NCI-H2171 (cell line): ENCODE results near the gene ADAM33.

ENCODE experiments used
- DNase-seq: peaks from one replicate; lab custom pipeline; 2025; lab: John Stamatoyannopoulos, UW

The ADAM33 gene, protein sequence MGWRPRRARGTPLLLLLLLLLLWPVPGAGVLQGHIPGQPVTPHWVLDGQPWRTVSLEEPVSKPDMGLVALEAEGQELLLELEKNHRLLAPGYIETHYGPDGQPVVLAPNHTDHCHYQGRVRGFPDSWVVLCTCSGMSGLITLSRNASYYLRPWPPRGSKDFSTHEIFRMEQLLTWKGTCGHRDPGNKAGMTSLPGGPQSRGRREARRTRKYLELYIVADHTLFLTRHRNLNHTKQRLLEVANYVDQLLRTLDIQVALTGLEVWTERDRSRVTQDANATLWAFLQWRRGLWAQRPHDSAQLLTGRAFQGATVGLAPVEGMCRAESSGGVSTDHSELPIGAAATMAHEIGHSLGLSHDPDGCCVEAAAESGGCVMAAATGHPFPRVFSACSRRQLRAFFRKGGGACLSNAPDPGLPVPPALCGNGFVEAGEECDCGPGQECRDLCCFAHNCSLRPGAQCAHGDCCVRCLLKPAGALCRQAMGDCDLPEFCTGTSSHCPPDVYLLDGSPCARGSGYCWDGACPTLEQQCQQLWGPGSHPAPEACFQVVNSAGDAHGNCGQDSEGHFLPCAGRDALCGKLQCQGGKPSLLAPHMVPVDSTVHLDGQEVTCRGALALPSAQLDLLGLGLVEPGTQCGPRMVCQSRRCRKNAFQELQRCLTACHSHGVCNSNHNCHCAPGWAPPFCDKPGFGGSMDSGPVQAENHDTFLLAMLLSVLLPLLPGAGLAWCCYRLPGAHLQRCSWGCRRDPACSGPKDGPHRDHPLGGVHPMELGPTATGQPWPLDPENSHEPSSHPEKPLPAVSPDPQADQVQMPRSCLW

DNA sequence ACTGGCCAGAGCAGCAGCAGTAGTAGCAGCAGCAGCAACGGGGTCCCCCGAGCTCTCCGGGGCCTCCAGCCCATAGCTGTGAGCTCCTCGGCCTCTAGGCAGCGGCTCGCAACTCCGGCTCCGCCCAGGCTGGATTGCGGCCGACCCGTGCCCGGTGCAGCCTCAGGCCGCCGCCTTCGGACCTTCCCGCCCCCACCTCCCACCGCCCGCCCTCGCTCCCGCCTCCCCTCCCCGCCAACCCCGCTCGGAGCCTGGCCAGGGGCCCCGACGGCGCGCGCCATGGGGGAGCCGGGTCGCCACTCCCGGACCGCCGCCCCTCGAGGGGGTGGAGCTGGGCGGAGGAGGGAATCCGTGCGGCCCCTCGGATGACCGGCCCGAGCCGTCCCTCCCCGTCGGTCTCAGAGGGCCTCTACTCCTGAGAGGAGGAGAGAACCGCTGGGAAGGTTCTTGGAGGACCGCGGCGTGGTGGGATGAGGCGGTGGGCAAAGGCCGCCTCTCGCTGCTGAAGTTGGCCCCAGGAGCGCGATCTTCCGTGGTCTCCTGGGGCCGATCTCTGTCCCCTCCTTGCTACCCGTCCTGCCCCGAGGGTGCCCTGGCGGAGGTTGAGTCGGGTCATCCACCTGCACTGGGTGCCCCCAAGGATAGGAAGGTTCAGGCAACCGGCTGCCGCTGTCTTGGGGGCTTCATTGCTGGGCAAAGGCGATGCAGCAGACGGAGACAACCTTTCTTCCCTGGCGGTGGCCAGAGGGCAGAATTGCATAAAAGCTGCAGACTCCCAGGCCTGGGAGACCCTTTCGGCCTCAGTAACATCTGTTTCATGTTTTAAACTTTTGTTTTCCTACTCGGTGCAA, at the start of gene ADAM33:
ADAM33 (minus strand) TSS at position 80 of the 851 bp plus-strand sequence; CDS start at position 74, 6 bp downstream.
- no peak for DNase-seq

DNA sequence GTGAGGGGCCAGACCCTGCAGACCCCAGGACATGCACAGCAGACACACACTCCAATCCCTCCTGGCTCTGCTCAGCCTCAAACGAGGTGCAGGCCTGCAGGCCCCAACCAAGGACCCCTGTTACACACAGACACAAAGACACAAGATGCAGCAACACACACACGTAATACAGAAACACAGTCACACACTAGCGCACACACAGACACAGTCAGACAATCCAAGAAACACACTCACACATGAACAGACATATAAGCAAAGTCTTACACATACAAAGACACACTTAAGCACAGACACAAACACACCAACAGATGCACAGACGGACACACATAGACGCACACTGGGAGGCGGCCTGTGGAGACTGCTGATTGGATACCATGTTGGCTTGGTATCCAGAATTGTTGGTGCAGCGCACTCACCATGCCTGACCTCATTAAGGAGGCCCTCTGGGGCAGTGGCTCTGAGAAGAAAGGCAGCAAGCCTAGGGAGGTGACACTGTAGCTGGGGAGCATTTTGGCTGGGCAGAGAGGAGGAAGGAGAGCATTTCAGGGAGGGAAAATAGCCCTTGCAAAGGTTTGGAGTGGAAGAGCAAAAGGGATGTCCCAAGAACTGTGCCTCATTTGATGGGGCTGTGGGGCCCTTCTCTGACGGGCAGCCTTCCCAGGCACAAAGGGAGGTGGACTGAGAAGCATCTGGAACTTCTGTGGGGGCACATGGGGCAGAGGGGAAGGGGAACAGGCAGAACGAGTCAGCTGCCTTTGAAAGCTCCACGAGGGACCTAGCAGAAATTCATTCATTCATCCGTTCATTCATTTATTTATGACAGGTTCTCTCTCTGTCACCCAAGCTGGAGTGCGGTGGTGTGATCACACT, 49.2 kb upstream of the ADAM33 start:
- no peak for DNase-seq

DNA sequence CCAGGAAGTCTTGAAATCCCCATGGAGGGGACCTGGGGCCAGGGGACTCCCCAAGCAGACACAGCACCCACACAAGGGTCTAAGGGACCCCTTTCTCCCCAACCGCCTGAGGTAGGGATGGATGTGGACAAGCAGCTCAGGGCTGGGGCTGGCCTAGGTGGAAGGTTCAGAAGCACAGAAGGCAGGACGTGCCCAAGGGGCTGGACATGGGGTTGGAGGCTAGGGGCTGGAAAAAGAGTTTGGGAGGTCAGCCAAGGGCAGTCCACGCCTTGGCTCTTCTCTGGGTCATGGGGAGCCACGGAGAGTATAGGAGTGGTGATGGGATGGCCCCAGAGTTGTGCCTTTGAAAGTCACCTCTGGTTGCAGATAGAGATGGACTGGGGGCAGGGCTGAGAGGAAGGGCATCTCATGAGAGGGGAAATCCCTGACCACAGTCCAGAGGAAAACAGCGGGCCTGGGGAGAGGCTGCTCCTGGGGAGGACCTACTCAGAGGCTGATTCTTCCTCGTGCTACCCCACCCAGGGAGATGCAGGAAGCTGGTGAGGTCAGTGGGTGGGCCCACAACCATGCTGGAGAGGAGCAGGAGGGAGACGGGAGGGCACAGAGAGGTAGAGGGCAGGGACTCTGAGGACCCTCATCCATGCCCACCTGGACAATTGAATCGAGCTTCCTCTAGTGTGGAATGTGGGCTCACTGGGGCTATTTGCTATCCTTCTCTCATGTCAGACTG, 48.2 kb upstream of the ADAM33 start:
- no peak for DNase-seq

DNA sequence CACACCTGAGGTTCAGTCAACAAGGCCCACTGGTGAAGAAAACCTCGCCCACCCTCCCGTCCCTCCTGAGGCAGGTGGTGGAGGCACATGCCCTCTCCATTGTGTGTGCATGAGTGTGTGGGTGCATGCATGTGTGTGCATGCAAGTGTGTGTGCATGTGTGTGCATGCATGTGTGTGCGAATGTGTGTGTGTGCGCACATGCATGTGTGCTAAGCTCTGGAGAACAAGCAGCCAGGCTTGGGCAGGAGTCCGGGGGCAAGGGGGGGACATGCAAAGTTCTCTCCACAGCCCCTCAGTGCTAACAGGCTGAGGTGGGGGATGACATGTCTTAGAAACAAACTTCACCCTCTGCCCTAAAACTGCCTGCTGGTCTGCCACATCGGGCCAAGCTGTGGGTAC, 47.6 kb upstream of the ADAM33 start:
- DNase-seq, result no peak

DNA sequence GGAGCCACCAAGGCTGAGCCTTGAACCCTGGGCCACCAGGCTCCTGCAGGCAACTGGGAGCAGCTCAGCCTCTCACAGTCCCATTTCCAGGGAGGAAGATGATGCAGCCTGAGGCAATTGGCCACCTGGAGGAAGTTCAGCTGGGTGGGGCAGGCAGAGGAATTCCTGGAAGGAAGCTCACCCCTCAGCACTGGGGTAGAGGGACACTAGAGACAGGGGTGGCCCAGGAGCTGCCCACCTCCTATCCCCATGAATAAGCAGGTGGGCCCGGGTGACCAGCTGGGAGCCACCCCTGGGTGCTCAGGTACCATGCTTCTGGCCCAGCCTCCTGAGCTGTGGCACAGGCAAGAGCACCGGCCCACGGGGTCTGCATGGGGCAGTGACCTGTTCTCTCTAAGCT, 47.1 kb upstream of the ADAM33 start:
- DNase-seq, result no peak

DNA sequence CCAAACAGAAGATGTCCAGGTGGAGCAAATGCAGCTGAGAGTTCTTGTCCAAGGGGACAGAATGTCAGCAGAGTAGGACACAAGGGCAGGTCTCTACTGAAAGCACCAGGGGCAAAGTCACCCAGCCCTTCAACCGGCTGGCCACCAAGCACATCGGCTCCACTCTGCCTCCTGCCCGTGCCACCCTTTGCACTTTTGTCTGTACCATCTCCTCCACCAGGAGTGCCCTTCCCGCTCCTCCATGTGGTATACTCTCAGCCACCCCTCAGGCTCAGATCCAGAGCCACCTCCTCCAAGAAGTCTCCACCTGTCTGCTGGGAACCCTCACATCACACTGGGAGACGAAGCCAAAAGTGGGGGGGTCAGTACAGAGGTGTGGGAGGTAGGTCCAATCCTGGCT, 46.5 kb upstream of the ADAM33 start:
- no peak for DNase-seq

DNA sequence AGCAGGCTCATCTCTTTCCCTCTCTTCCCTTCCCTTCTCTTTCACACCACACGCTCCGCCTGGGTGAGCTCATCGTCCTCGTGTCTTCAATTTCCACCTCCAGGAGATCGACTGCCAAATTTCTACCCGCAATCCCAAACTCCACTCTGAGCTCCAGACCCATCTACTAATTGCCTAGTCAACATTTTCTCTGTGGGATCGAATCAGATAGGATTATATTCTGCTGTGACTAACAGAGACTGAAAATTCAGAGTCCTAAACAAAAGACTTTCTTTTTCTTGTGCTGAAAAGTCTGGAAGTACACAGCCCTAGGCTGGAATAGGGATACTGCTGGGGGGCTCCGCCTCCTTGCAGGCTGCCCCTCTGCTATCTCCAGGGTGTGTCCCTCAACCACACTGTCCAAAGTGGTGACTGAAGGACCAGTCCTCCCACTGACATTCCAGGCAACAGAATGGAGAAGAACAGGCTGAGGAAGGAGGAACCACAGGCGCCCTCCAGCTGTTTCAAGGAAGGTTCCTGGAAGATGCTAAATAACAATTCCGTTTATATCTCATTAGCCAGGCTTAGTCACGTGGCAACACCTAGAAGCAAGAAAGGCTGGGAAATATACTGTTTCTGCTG, 45.7 kb upstream of the ADAM33 start:
- no peak for DNase-seq

DNA sequence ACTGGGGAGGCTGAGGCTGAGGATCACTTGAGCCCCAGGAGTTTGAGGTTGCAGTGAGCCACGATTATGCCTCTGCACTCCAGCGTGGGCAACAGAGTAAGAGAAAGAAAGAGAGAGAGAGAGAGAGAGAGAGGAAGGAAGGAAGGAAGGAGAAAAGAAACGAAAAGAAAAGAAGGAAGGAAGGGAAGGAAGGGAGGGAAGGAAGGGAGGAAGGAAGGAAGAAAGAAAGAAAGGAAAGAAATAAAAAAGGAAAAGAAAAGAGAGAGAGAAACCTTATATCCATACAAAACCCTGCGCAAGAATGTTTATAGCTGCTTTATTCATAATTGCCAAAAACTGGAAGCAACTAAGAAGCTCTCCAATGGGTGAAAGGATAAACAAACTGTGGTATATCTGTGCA, 42.5 kb upstream of the ADAM33 start:
- DNase-seq, result no peak

DNA sequence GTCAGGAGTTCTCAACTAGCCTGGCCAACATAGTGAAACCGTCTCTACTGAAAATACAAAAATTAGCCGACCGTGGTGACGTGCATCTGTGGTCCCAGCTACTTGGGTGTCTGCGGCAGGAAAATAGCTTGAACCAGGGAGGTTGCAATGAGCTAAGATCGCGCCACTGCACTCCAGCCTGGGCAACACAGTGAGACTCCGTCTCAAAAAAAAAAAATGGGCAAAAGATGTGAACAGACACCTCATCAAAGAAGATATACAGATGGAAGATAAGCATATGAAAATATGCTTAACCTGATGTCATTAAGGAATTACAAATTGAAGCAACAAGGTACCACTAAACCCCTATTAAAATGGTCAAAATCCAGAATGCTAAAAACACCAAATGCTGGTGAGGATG, 41.5 kb upstream of the ADAM33 start:
- no peak for DNase-seq

DNA sequence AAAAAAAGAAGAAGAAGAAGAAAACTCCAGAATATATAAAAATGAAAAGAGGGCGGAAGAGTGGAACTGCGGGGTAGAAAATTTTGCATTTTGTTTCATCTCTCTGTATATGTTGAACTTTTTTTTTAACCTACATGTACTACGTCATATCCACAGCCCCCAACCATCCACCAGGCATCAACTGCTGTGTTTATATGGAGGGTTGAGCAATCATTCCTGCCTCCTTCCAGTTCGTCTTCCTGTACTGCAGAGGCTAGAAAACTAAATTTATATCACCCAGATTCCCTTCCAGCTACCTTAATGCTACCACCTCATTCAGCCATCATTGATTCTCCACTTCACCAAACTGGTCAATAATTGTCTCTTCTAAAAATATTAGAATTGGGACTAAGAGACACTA, 40.1 kb upstream of the ADAM33 start:
- no peak for DNase-seq

DNA sequence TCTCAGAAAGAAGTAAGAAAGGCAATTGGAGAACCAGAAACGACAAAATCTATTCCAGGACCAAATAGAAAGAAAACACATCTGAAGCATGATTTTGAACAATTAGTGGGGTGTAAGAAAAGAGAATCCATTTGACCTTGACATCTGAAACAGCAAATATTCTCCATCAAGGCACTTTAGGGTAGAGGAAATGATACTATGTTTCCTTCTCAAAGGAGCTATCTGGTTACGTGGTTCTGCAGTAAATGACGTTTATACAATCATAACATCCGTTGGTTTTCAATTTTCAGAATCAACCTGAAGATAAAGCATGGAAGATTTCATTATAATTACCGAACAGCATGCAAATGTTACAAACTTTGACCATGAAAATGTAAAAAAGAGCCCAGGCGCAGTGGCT, 38.8 kb upstream of the ADAM33 start:
- DNase-seq, result no peak

DNA sequence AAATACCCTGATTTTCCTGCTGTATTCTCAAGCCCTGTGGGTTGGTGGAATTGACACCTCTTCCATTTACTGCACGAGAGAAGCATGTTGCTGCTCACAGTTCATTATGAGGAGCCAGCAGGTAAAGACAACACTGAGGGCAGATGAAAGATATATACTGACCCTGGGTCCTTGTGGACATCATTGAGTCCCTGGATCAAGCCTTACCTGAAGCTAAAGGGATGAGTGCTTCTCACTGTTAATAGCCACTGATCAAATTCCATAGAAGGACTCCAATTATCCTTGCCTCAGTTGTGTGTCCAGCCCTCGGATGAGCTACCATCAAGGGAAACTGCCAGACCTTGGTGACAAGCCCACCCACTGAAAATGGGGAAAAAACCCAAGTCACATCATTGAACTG, 38.3 kb upstream of the ADAM33 start:
- DNase-seq, result no peak

DNA sequence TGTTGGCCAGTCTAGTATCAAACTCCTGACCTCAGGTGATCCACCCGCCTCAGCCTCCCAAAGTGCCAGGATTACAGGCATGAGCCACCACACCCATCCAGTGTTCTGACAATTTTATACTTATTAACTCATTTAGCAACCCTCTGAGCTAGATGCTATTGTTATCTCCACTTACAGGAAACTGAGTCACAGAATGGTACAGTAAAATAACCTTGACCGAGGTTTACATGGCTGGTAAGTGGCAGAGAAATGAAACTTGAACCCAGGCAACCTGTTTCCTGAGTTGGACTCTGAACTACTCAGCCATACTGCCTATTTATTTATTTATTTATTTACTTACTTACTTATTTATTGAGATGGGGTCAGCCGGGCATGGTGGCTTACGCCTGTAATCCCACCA, 37.2 kb upstream of the ADAM33 start:
- no peak for DNase-seq

DNA sequence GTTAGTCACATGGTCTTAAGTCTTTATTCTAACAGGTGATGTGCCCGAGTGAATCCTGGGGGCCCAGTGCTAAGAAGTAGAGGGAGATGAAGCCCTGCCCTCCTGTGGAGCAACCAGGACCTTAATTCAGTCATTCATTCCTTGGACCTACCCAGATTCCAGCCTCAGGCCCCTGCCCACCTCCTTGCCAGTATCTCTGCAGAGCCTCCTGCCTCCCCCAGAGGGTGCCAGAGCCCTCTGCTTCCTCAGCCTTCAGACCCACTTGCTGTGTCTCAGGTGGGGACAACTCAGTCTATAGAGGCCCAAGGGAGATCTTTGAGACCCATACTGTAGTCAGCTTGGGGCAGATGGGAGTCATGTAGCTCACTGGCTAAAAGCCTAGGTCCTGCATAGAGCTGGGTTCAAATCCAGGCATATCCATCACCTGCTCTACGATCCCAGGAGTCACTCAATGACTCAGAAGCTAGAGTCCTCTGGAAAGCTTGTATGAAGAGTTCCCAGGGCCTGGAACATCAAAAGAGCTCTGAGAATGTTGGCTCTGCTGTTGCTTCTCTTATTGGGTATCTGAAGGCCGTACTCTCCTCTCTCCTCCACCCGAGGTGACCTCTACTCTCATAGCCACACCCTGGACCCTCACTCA, 34.5 kb upstream of the ADAM33 start:
- DNase-seq, result no peak

DNA sequence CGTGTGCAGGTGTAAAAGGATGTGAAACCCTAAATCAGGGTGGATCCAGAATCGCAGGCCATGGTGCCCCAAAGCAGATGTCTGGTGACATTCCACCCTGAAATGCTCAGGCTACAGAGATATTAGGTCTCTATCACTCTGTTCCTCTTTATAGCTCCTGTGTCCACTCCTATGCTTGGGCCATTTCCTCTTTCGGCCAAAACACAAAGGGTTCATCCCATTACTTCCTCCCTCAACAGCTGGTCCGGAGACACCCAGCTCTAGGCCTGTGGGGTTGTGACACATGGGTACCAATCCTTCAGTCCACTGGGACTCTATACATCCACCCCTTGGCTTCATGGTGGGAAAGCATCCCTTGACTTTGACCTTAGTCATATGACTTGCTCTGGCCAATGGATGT, 32.3 kb upstream of the ADAM33 start:
- DNase-seq, result no peak

DNA sequence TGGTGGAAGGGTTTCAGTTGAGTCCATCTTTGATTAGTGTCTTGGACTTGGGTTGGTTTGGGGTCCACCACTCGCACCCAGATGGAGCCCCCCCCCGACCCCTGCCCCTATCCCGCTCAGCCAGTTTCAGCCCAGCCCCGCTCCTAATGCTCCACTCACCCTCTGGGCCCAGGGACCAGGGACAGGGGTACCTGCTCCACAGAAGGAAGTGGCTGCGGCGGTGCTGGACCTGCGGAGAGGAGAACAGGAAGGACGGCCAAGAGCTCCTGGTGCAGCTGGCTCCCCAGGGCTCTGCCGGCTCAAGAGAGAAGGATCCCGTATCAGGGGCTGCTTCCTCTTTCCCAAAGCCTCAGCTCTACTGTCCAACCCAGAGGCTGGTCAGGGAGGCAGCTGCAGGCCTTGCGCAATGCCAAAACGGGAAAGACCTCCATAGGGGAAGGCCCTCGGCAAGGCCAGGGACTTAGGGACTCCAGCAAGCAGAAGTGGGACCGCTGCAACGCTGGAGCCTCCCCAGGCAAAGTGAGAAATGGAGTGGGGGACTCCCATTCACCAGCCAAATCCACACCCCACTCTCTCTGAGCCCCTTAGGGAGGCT, 30.6 kb upstream of the ADAM33 start, which contains the start of gene SIGLEC1:
SIGLEC1 (minus strand) TSS at position 322 of the 595 bp plus-strand sequence. CDS start 5,472 bp downstream, outside the sequence.
- DNase-seq, result no peak

DNA sequence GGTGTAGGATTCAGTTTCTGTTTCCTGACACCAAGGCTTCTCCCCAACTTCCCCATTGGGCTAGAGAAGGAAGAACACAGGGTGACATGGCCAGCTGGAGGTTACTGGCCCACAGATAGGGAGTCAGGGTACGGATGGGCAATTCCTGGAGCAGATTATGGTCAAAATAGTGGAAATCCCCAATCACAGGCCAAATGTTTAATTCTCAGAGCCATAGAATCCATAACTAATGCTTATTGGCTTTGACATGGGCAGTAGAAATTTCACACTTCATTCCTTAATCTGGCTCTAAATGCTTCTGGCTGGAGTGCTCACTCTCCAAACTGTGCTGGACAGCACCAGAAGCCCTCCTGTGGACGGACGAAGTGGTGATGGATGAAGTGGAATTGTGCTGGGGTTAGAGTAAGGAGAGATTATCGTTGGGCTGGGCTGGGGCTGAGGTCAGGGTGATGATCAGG, 29.7 kb upstream of the ADAM33 start:
- no peak for DNase-seq

DNA sequence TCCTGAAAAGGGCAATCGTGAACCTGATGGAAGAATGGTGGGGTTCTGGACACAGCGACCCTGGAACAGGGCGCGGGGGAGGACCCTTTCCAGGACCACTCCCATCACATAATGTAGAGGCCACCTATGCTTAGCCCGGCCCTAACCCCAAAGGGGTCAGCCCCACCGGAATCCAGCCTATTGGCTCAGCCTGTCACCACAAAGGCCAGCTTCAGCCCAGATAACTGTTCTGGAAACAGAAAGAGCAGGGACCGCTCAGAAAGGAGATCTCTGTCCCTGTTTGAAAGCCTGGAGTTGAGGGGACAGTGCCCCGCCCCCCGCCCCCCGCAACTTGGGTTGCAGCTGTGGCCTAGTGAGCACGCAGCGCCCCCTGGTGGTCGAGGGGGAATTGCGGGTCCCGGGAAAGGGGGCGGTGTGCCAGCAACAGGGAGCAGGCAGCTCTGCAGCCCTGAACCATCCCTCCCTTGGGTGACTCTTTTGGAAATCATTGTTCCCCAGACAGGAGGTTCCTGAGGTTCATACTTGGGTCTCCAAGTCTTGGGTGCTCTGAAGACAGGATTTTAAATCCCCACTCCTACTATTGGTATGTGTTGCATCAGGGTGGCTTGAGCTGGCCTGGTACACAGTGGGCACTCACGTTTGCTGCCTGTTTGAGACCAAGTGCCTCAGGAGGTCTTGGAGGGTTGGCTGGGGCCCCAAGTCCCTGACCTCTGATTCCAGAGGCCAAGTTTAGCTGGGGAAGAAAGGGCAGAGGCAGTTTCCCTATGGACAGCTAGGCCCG, 29.1 kb upstream of the ADAM33 start:
- DNase-seq, result no peak
